ENCODE results near the gene REM1.
"Not testable (repeated sequence)": the region's sequence is repeated elsewhere in the genome, so short reads cannot be mapped to it uniquely, and the experiment has no call there.

GRCh38 chr20:31470946-31471345 is 4.1 kb upstream of the REM1 start:
- TF ChIP-seq CTCF (IDR thresholded peaks at IDR 0.05; ENCODE audit: low read length); EZH2 (optimal IDR thresholded peaks at IDR 0.05; ENCODE audit: low read depth, low read length); EZH2phosphoT487 (IDR thresholded peaks at IDR 0.05; ENCODE audit: low read length): not testable (repeated sequence)

Data from MM.1S (cell line).